K562 (cell line): ENCODE measurements around the gene FUT2. TPM values are rescaled to one million over a fixed set of nuclear protein-coding genes. Genes with fewer than 3 reads are reported as not detected.

Experiments used
- ILK ChIP-seq: fragments of 450-650 bp; IDR thresholded peaks from 2 replicates; pipeline ENCODE4 v1.6.1; 2016; ENCODE audit warnings: missing genetic modification characterization, low read depth, mild to moderate bottlenecking, missing compliant biosample characterization, moderate library complexity, borderline replicate concordance
- POLR2A ChIP-seq: fragments of 450-650 bp; conservative IDR thresholded peaks from 2 replicates; pipeline ENCODE4 v1.6.1; 2016
- ZFX ChIP-seq: sonication (generic); formaldehyde crosslinking; IDR thresholded peaks from 2 replicates; pipeline ENCODE4 v1.8.0; 2022; ENCODE audit warnings: mild to moderate bottlenecking, missing genetic modification reagents, moderate library complexity
- ZNF407 ChIP-seq: fragments of 450-650 bp; IDR thresholded peaks from 2 replicates; pipeline ENCODE4 v1.6.1; 2016; ENCODE audit warnings: low read depth
- polyA plus RNA-seq, 8 experiments: library from polyadenylated mRNA; depleted of rRNA in 4 of 8; stranded (reverse) in 5 of 8; unstranded in 3 of 8; fragments of >200 nt; fragmentation: Nextera tagmentation in 2 of 8; fragmentation: Illumina TruSeq in 1 of 8; extraction: Ambion mirVana in 2 of 8; extraction: Trizol in 1 of 8; gene quantifications; 2 replicates each; pipeline versions ENCODE4 v1.2.1 to v1.2.3, GENCODE V29; 2011 to 2014; ENCODE audit warnings: inconsistent platforms in 1 of 8, missing spikeins in 1 of 8
- total RNA-seq, 7 experiments: library from RNA; depleted of rRNA in 6 of 7; stranded (reverse); fragments of >200 nt in 6 of 7; fragmentation: Illumina TruSeq in 2 of 7; extraction: Trizol in 2 of 7; gene quantifications; 2 replicates each; pipeline versions ENCODE4 v1.2.1 to v1.2.3, GENCODE V29; 2011 to 2021; ENCODE audit warnings: low replicate concordance in 1 of 7

FUT2 gene
- total and polyA plus RNA-seq, 9 of the 15 experiments (the other 6 are each of a cell fraction or from before 2014, with no cell fraction given), result 0.03 to 0.04 TPM; not detected in 7

GRCh38 chr19:48669903-48670668 is 25.7 kb upstream of the FUT2 start (continued):
- no peak for TF ChIP-seq ZNF407
- TF ChIP-seq ZFX (CRISPR knock-in tag), result no peak
- TF ChIP-seq ILK (tag), result no peak
- no peak for TF ChIP-seq POLR2A
